ENCODE results near the gene ZBED3.

DNA sequence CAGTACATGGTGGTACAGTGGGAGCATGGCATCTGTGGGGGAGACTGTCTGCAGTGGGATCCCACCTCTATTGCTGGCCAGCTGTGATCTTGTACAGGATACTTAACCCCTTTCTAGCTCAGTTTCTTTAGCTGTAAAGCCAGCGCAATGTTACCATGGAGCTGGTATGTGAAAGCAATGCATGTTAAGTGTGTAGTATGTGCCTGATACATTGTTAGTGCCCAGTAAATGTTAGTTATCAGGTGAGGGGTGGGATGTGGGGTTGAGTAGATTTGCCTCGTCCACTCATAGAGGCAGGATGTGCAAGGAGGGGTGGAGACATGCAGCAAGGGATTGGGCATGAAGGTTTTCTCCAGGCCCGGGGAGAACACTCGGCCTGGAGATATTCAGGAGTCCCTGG is 12.3 kb downstream of the ZBED3 start:
- TF ChIP-seq CTCF (conservative IDR thresholded peaks at IDR 0.05; ENCODE audit: low read depth, low read length) (no peak), MAZ (IDR thresholded peaks at IDR 0.05; ENCODE audit: borderline replicate concordance, low read depth, low read length) (no peak), CHD1 (IDR thresholded peaks at IDR 0.05; ENCODE audit: low read depth, low read length) (no peak), POLR2A (IDR thresholded peaks at IDR 0.05; ENCODE audit: low read depth, low read length) (no peak), RAD21 (IDR thresholded peaks at IDR 0.05; ENCODE audit: low read length) (no peak)
